GM12864 (cell line): ENCODE data around the gene GPC5.

Experiments used
- DNase-seq: peaks from one replicate; pipeline ENCODE4 v3.0.0-alpha.2; 2011; ENCODE audit warnings: low read depth
- H3K4me3 ChIP-seq: 2 replicates; pipeline ENCODE4 v1.5.1; 2011; ENCODE audit warnings: mild to moderate bottlenecking, low read depth, low read length, control low read depth
- CTCF ChIP-seq: IDR thresholded peaks from 2 replicates; pipeline ENCODE4 v1.5.1; 2011; ENCODE audit warnings: low read depth, mild to moderate bottlenecking, moderate library complexity, low read length, control low read depth, inconsistent platforms; ENCODE audit errors: missing control alignments

GPC5 gene

GRCh38 chr13:91907398-91907797, 509.0 kb downstream of the GPC5 start:
- DNase-seq, result no peak
- H3K4me3 ChIP-seq, result no peak overlapping the region
- TF ChIP-seq CTCF, result no peak

GRCh38 chr13:91909617-91910016, 511.2 kb downstream of the GPC5 start:
- TF ChIP-seq CTCF, result no peak

GRCh38 chr13:91922969-91923592, 524.7 kb downstream of the GPC5 start:
- H3K4me3 ChIP-seq, result no peak overlapping the region
- no peak for TF ChIP-seq CTCF
- DNase-seq, result no peak

More at GRCh38 chr13:91909617-91910016, 511.2 kb downstream of the GPC5 start:
- H3K4me3 ChIP-seq, result no peak overlapping the region
- DNase-seq, result no peak

- no peak overlapping the region for H3K4me3 ChIP-seq
- no peak for DNase-seq
Observed at GRCh38 chr13:91930687-91931086, 532.3 kb downstream of the GPC5 start.

GRCh38 chr13:91934354-91934753, 535.9 kb downstream of the GPC5 start:
- TF ChIP-seq CTCF, result no peak
- DNase-seq, result no peak
- H3K4me3 ChIP-seq, result no peak overlapping the region

More at GRCh38 chr13:91930687-91931086, 532.3 kb downstream of the GPC5 start:
- TF ChIP-seq CTCF, result no peak

GRCh38 chr13:91946498-91947070, 548.2 kb downstream of the GPC5 start:
- no peak overlapping the region for H3K4me3 ChIP-seq
- no peak for DNase-seq
- peak; percentile 38 for TF ChIP-seq CTCF

GRCh38 chr13:91948736-91949135, 550.3 kb downstream of the GPC5 start:
- H3K4me3 ChIP-seq, result no peak overlapping the region
- no peak for TF ChIP-seq CTCF
- DNase-seq, result no peak
